A673 (cell line): ENCODE results near the gene KCNK7. TPM values are rescaled to one million over a fixed set of nuclear protein-coding genes. Genes with fewer than 3 reads are reported as not detected.

Experiments
- BruUV-seq: library from RNA; stranded (reverse); fragments of 400-500 nt; replicated peaks from 2 replicates; lab custom pipeline; 2021; lab: Mats Ljungman, UMichigan
- CTCF ChIA-PET: fragments of 300-600 bp; sonication (Branson Sonifier 250); formaldehyde crosslinking; loops from one replicate; lab custom pipeline; 2022; ENCODE audit warnings: antibody characterized with exemption; lab: Charles Lee
- POLR2A ChIA-PET: fragments of 300-600 bp; sonication (Branson Sonifier 250); formaldehyde crosslinking; loops from one replicate; lab custom pipeline; 2022; ENCODE audit warnings: antibody characterized with exemption; ENCODE audit not compliant: low non-redundant PET; lab: Charles Lee
- DNase-seq: peaks from one replicate; pipeline ENCODE4 v3.0.0-alpha.2; 2015; ENCODE audit warnings: low spot score
- H3K27ac ChIP-seq: fragments of 200-600 bp; sonication (generic); 2 replicates; pipeline ENCODE4 v1.5.1; 2016; ENCODE audit warnings: mixed run types, low read depth, mild to moderate bottlenecking, mixed read lengths, antibody characterized with exemption, low read length; ENCODE audit not compliant: poor library complexity, severe bottlenecking
- H3K27me3 ChIP-seq: fragments of 200-600 bp; sonication (generic); replicated peaks from 2 replicates; pipeline ENCODE4 v1.6.1; 2017; ENCODE audit warnings: mixed run types, low read depth, mild to moderate bottlenecking, mixed read lengths, antibody characterized with exemption, low read length; ENCODE audit not compliant: insufficient read depth, poor library complexity
- H3K36me3 ChIP-seq: fragments of 200-600 bp; sonication (generic); 2 replicates; pipeline ENCODE4 v1.6.1; 2016; ENCODE audit warnings: mixed run types, mild to moderate bottlenecking, mixed read lengths, antibody characterized with exemption, low read length; ENCODE audit not compliant: insufficient read depth, poor library complexity, severe bottlenecking
- H3K4me1 ChIP-seq: fragments of 200-600 bp; sonication (generic); 2 replicates; pipeline ENCODE4 v1.6.1; 2017; ENCODE audit warnings: mixed run types, mild to moderate bottlenecking, mixed read lengths, antibody characterized with exemption, low read length; ENCODE audit not compliant: insufficient read depth, poor library complexity, severe bottlenecking
- H3K4me3 ChIP-seq: fragments of 200-600 bp; sonication (generic); 2 replicates; pipeline ENCODE4 v1.5.1; 2016; ENCODE audit warnings: low read depth, mixed run types, mild to moderate bottlenecking, mixed read lengths, low read length; ENCODE audit not compliant: poor library complexity, severe bottlenecking
- H3K9me3 ChIP-seq: fragments of 200-600 bp; sonication (generic); 2 replicates; pipeline ENCODE4 v1.6.1; 2016; ENCODE audit warnings: mixed run types, low read depth, mild to moderate bottlenecking, mixed read lengths, antibody characterized with exemption, low read length; ENCODE audit not compliant: poor library complexity, severe bottlenecking
- CTCF ChIP-seq: fragments of 300-800, 200-600 bp; sonication (generic); conservative IDR thresholded peaks from 2 replicates; pipeline ENCODE4 v1.5.1; 2017; ENCODE audit warnings: low read depth, mild to moderate bottlenecking, antibody characterized with exemption, low read length, moderate library complexity, mixed read lengths
- EZH2 ChIP-seq: fragments of 200-600 bp; sonication (generic); IDR thresholded peaks from 2 replicates; pipeline ENCODE4 v1.6.1; 2017; ENCODE audit warnings: borderline replicate concordance, low read depth, mild to moderate bottlenecking, mixed read lengths, antibody characterized with exemption, low read length; ENCODE audit not compliant: poor library complexity, severe bottlenecking
- intact Hi-C: fragments of 100-400 bp; cut with micrococcal nuclease; formaldehyde crosslinking; loops from one replicate; pipeline ENCODE4 v1.10.0; 2022; ENCODE audit not compliant: unreplicated experiment
- total RNA-seq: library from RNA; stranded (reverse); gene quantifications from 2 replicates; pipeline ENCODE4 v1.2.3, GENCODE V29; 2021

Gene KCNK7
- total RNA-seq, 1 experiment from 2014 or later = 2.3 TPM

GRCh38 chr11:65606876-65607613 lies 11.4 kb upstream of the KCNK7 start:
- H3K36me3 ChIP-seq = peaks cover 28% of the 10 kb centered on the region
- TF ChIP-seq CTCF = no peak
- H3K4me3 ChIP-seq = peak overlapping the region; percentile 35
- no peaks in the 10 kb centered on the region for H3K27me3 ChIP-seq
- intact Hi-C loops = loop anchor here (5.0 kb wide), 1 partner anchor 35 kb away; the partner anchor contains the start of genes FAM89B and ZNRD2
- ChIA-PET CTCF (interaction anchor here (1.0 to 2.5 kb wide), 3 partner anchors 13 to 67 kb away, joined by 3 to 9 read pairs (median 6); partner anchors contain the start of gene ZNRD2), POLR2A (interaction anchor here (0.6 kb wide), 1 partner anchor 339 kb away, joined by 3 read pairs; no protein-coding TSS in a partner anchor)
- no peaks in the 10 kb centered on the region for H3K9me3 ChIP-seq
- no TSS peak for BruUV-seq
- peak overlapping the region; percentile 57 for H3K27ac ChIP-seq
- H3K4me1 ChIP-seq = peaks cover 14% of the 10 kb centered on the region
- DNase-seq = peak; percentile 100

GRCh38 chr11:65604258-65604657 lies 8.7 kb upstream of the KCNK7 start:
- ChIA-PET CTCF (no interaction called here), POLR2A (no interaction called here)
- Histone ChIP-seq H3K36me3 (peaks cover 28% of the 10 kb centered on the region), H3K9me3 (no peaks in the 10 kb centered on the region), H3K4me1 (peaks cover 10% of the 10 kb centered on the region), H3K4me3 (no peak overlapping the region), H3K27ac (no peak overlapping the region), H3K27me3 (no peaks in the 10 kb centered on the region)
- TF ChIP-seq EZH2 = no peak
- intact Hi-C loops = no loop called here
- no peak for DNase-seq
- BruUV-seq = no TSS peak

- Histone ChIP-seq H3K4me1 (peaks cover 5% of the 10 kb centered on the region), H3K27ac (no peak overlapping the region), H3K36me3 (peaks cover 25% of the 10 kb centered on the region), H3K4me3 (no peak overlapping the region), H3K9me3 (no peaks in the 10 kb centered on the region), H3K27me3 (no peaks in the 10 kb centered on the region)
- DNase-seq = no peak
- ChIA-PET CTCF (no interaction called here), POLR2A (no interaction called here)
- intact Hi-C loops = no loop called here
- no TSS peak for BruUV-seq
- no peak for TF ChIP-seq CTCF
- TF ChIP-seq EZH2 = no peak
Observed at GRCh38 chr11:65599955-65600246, 4.3 kb upstream of the KCNK7 start.
